Midbrain (tissue), 1 donor: ENCODE results near the gene ARHGAP24.
A peak's percentile ranks its signal among the peaks of the same experiment; 100 is the strongest.
"Not testable (repeated sequence)": the region's sequence is repeated elsewhere in the genome, so short reads cannot be mapped to it uniquely, and the experiment has no call there.

Experiments used
- DNase-seq: peaks from one replicate; lab custom pipeline; 2025; lab: John Stamatoyannopoulos, UW

ARHGAP24 gene

GRCh38 chr4:85963231-85963630, 488.3 kb downstream of the ARHGAP24 start:
- no peak for DNase-seq

- DNase-seq = no peak
Measured at GRCh38 chr4:85964298-85964697, 489.3 kb downstream of the ARHGAP24 start.

- DNase-seq = not testable (repeated sequence)
Measured at GRCh38 chr4:85965017-85965416, 490.1 kb downstream of the ARHGAP24 start.

GRCh38 chr4:85965529-85965928, 490.6 kb downstream of the ARHGAP24 start:
- no peak for DNase-seq

GRCh38 chr4:85966373-85966772, 491.4 kb downstream of the ARHGAP24 start:
- no peak for DNase-seq

- no peak for DNase-seq
Measured at GRCh38 chr4:85967872-85968271, 492.9 kb downstream of the ARHGAP24 start.

GRCh38 chr4:85968945-85969819, 494.2 kb downstream of the ARHGAP24 start:
- DNase-seq = peak; percentile 77

- no peak for DNase-seq
Measured at GRCh38 chr4:85970535-85970934, 495.6 kb downstream of the ARHGAP24 start.

GRCh38 chr4:85979276-85979675, 504.3 kb downstream of the ARHGAP24 start:
- no peak for DNase-seq

- no peak for DNase-seq
Measured at GRCh38 chr4:85986266-85986665, 511.3 kb downstream of the ARHGAP24 start.

- no peak for DNase-seq
Measured at GRCh38 chr4:85993641-85994040, 518.7 kb downstream of the ARHGAP24 start.

GRCh38 chr4:85994576-85994975, 519.6 kb downstream of the ARHGAP24 start:
- DNase-seq = no peak

GRCh38 chr4:85995361-85995760, 520.4 kb downstream of the ARHGAP24 start:
- no peak for DNase-seq

- DNase-seq = no peak
Measured at GRCh38 chr4:86001591-86001990, 526.6 kb downstream of the ARHGAP24 start.

- no peak for DNase-seq
Measured at GRCh38 chr4:86004030-86004429, 529.1 kb downstream of the ARHGAP24 start.

GRCh38 chr4:86006057-86006456, 531.1 kb downstream of the ARHGAP24 start:
- DNase-seq = no peak

GRCh38 chr4:86007042-86007441, 532.1 kb downstream of the ARHGAP24 start:
- no peak for DNase-seq

GRCh38 chr4:86011117-86011516, 536.2 kb downstream of the ARHGAP24 start:
- no peak for DNase-seq

- DNase-seq = no peak
Measured at GRCh38 chr4:86013621-86014020, 538.7 kb downstream of the ARHGAP24 start.

- no peak for DNase-seq
Measured at GRCh38 chr4:86014599-86014998, 539.6 kb downstream of the ARHGAP24 start.

- no peak for DNase-seq
Measured at GRCh38 chr4:86015412-86016350, 540.7 kb downstream of the ARHGAP24 start.

GRCh38 chr4:86019362-86019761, 544.4 kb downstream of the ARHGAP24 start:
- no peak for DNase-seq

GRCh38 chr4:86019906-86020305, 545.0 kb downstream of the ARHGAP24 start:
- DNase-seq = no peak
